GM23338 (cell line): ENCODE results near the gene STOX2. TPM values are rescaled to one million over a fixed set of nuclear protein-coding genes. Genes with fewer than 3 reads are reported as not detected.

ENCODE experiments used
- ATAC-seq: fragments of 200-7000 bp; cut with Tn5 transposase; 3 replicates; pipeline ENCODE4 v1.9.1; 2020
- DNase-seq: peaks from one replicate; pipeline ENCODE4 v3.0.0-alpha.2; 2015; ENCODE audit warnings: low spot score
- H2AFZ ChIP-seq: fragments of 200-600 bp; sonication (generic); 2 replicates; pipeline ENCODE4 v1.8.0; 2016; ENCODE audit warnings: antibody characterized with exemption, mild to moderate bottlenecking, moderate library complexity
- H3F3A ChIP-seq: fragments of 200-600 bp; sonication (generic); replicated peaks from 2 replicates; pipeline ENCODE4 v1.8.0; 2017; ENCODE audit warnings: antibody characterized with exemption, mixed run types, low read depth
- H3K27ac ChIP-seq: fragments of 200-600 bp; sonication (generic); 2 replicates; pipeline ENCODE4 v1.6.1; 2016; ENCODE audit warnings: low read depth
- H3K27me3 ChIP-seq: fragments of 200-600 bp; sonication (generic); 2 replicates; pipeline ENCODE4 v1.8.0; 2016; ENCODE audit warnings: mild to moderate bottlenecking, mixed run types, moderate library complexity; ENCODE audit not compliant: insufficient read depth
- H3K36me3 ChIP-seq: fragments of 200-600 bp; sonication (generic); 2 replicates; pipeline ENCODE4 v1.8.0; 2016; ENCODE audit warnings: mild to moderate bottlenecking; ENCODE audit not compliant: insufficient read depth
- H3K4me1 ChIP-seq: fragments of 200-600 bp; sonication (generic); 2 replicates; pipeline ENCODE4 v1.8.0; 2016; ENCODE audit warnings: mild to moderate bottlenecking, moderate library complexity; ENCODE audit not compliant: insufficient read depth
- H3K4me2 ChIP-seq: fragments of 200-600 bp; sonication (generic); 2 replicates; pipeline ENCODE4 v1.7.1; 2017; ENCODE audit warnings: mixed run types
- H3K4me3 ChIP-seq: fragments of 200-600 bp; sonication (generic); 2 replicates; pipeline ENCODE4 v1.6.1; 2016; ENCODE audit warnings: mixed run types
- H3K79me2 ChIP-seq: fragments of 200-600 bp; sonication (generic); replicated peaks from 2 replicates; pipeline ENCODE4 v1.8.0; 2017; ENCODE audit warnings: mild to moderate bottlenecking; ENCODE audit not compliant: insufficient read depth
- H3K9me2 ChIP-seq: fragments of 200-600 bp; sonication (generic); 2 replicates; pipeline ENCODE4 v1.8.0; 2017; ENCODE audit not compliant: insufficient read depth
- H4K20me1 ChIP-seq: fragments of 200-600 bp; sonication (generic); replicated peaks from 2 replicates; pipeline ENCODE4 v1.8.0; 2017; ENCODE audit warnings: mild to moderate bottlenecking; ENCODE audit not compliant: insufficient read depth
- H3K27ac Mint-ChIP-seq: 2 replicates; pipeline ENCODE4 v1.8.0; 2020; ENCODE audit warnings: inconsistent platforms, mild to moderate bottlenecking, moderate library complexity, mixed read lengths
- H3K27me3 Mint-ChIP-seq: 3 replicates; pipeline ENCODE4 v1.8.0; 2022; ENCODE audit warnings: low read depth, mild to moderate bottlenecking, moderate library complexity, mixed read lengths, inconsistent platforms; ENCODE audit not compliant: insufficient read depth, poor library complexity
- H3K36me3 Mint-ChIP-seq: 3 replicates; pipeline ENCODE4 v1.8.0; 2021; ENCODE audit warnings: low read depth, mild to moderate bottlenecking, inconsistent platforms, moderate library complexity, mixed read lengths
- H3K4me1 Mint-ChIP-seq: 3 replicates; pipeline ENCODE4 v1.8.0; 2020; ENCODE audit warnings: mild to moderate bottlenecking, inconsistent platforms, mixed read lengths
- H3K4me3 Mint-ChIP-seq: 3 replicates; pipeline ENCODE4 v1.8.0; 2021; ENCODE audit warnings: moderate library complexity, mild to moderate bottlenecking, inconsistent platforms, mixed read lengths
- H3K9me3 Mint-ChIP-seq: 3 replicates; pipeline ENCODE4 v1.8.0; 2020; ENCODE audit warnings: moderate library complexity, mild to moderate bottlenecking, inconsistent platforms, mixed read lengths
- CREB1 ChIP-seq: fragments of 250-450 bp; sonication (Bioruptor Pico); IDR thresholded peaks from 2 replicates; pipeline ENCODE4 v1.5.0; 2020; ENCODE audit warnings: low read depth, mild to moderate bottlenecking, moderate library complexity
- CTCF ChIP-seq, 2 experiments: fragments of 200-600 bp in 1 of 2; sonication (generic) in 1 of 2; conservative IDR thresholded peaks; 2 replicates each; pipeline versions ENCODE4 v1.5.1 to v1.6.1; 2016 to 2017; ENCODE audit warnings: antibody characterized with exemption in 2 of 2, low read depth in 2 of 2, mild to moderate bottlenecking in 2 of 2, moderate library complexity in 1 of 2
- ETS1 ChIP-seq: IDR thresholded peaks from 2 replicates; pipeline ENCODE4 v1.6.1; 2016; ENCODE audit warnings: antibody characterized with exemption
- EZH2 ChIP-seq: fragments of 200-600 bp; sonication (generic); IDR thresholded peaks from one replicate; pipeline ENCODE4 v1.8.0; 2017; ENCODE audit warnings: antibody characterized with exemption, mild to moderate bottlenecking, low read depth; ENCODE audit not compliant: unreplicated experiment
- EZH2phosphoT487 ChIP-seq: fragments of 200-600 bp; sonication (generic); IDR thresholded peaks from one replicate; pipeline ENCODE4 v1.8.1; 2018; ENCODE audit warnings: antibody characterized with exemption; ENCODE audit not compliant: unreplicated experiment
- JUNB ChIP-seq: IDR thresholded peaks from one replicate; pipeline ENCODE4 v1.6.1; 2016; ENCODE audit warnings: antibody characterized with exemption; ENCODE audit not compliant: unreplicated experiment
- NANOG ChIP-seq: IDR thresholded peaks from 2 replicates; pipeline ENCODE4 v1.6.1; 2016; ENCODE audit warnings: antibody characterized with exemption, borderline replicate concordance
- POLR2AphosphoS5 ChIP-seq: IDR thresholded peaks from 2 replicates; pipeline ENCODE4 v1.6.1; 2016; ENCODE audit warnings: antibody characterized with exemption, low read depth
- REST ChIP-seq: IDR thresholded peaks from one replicate; pipeline ENCODE4 v1.6.1; 2018; ENCODE audit warnings: antibody characterized with exemption; ENCODE audit not compliant: unreplicated experiment
- STAT1 ChIP-seq: IDR thresholded peaks from one replicate; pipeline ENCODE4 v1.6.1; 2016; ENCODE audit warnings: antibody characterized with exemption; ENCODE audit not compliant: unreplicated experiment
- ZNF114 ChIP-seq: fragments of 250-450 bp; sonication (Bioruptor Pico); IDR thresholded peaks from 2 replicates; pipeline ENCODE4 v1.5.0; 2020; ENCODE audit warnings: mild to moderate bottlenecking, moderate library complexity
- ZNF331 ChIP-seq: fragments of 250-450 bp; sonication (Bioruptor Pico); IDR thresholded peaks from 2 replicates; pipeline ENCODE4 v1.5.0; 2020; ENCODE audit warnings: low read depth, mild to moderate bottlenecking, moderate library complexity
- ZNF462 ChIP-seq: fragments of 250-450 bp; sonication (Bioruptor Pico); IDR thresholded peaks from 2 replicates; pipeline ENCODE4 v1.5.0; 2020; ENCODE audit warnings: mild to moderate bottlenecking, moderate library complexity
- polyA plus RNA-seq: library from polyadenylated mRNA; unstranded; fragments of >200 nt; fragmentation: Nextera tagmentation; extraction: Ambion mirVana; gene quantifications from 2 replicates; pipeline ENCODE4 v1.2.1, GENCODE V29; 2016
- total RNA-seq: library from RNA; depleted of rRNA; stranded (reverse); fragments of >200 nt; shearing (Covaris generic); gene quantifications from 2 replicates; pipeline ENCODE4 v1.2.3, GENCODE V29; 2014

The STOX2 gene
- total and polyA plus RNA-seq, 2 experiments from 2014 or later: 19.8 to 20.6 TPM

- no peak overlapping the region for H3K27ac Mint-ChIP-seq
- no peak overlapping the region for H2AFZ ChIP-seq
- H3K9me3 Mint-ChIP-seq: no peaks in the 10 kb centered on the region
- no peaks in the 10 kb centered on the region for H3F3A ChIP-seq
- no peaks in the 10 kb centered on the region for H3K36me3 Mint-ChIP-seq
- H3K79me2 ChIP-seq: no peaks in the 10 kb centered on the region
- peaks cover 8% of the 10 kb centered on the region for H3K27me3 Mint-ChIP-seq
- no peak overlapping the region for H3K4me2 ChIP-seq
- H3K4me1 ChIP-seq: no peaks in the 10 kb centered on the region
- H3K4me1 Mint-ChIP-seq: peaks cover 22% of the 10 kb centered on the region
- ATAC-seq: no peak
- no peaks in the 10 kb centered on the region for H3K36me3 ChIP-seq
- 0 out of 2 replicates have a peak, but pooled peaks cover 4% of the 10 kb centered on the region for H3K9me2 ChIP-seq
- no peak overlapping the region for H3K27ac ChIP-seq
- no peaks in the 10 kb centered on the region for H3K27me3 ChIP-seq
- no peak overlapping the region for H3K4me3 ChIP-seq
- no peak for TF ChIP-seq ZNF462 (CRISPR knock-in tag)
- TF ChIP-seq STAT1: no peak
- TF ChIP-seq ZNF331 (CRISPR knock-in tag): no peak
- TF ChIP-seq EZH2phosphoT487: no peak
- TF ChIP-seq JUNB: no peak
- no peak for TF ChIP-seq EZH2
- TF ChIP-seq ETS1: no peak
- TF ChIP-seq ZNF114 (CRISPR knock-in tag): no peak
- no peak for TF ChIP-seq POLR2AphosphoS5
- no peak for TF ChIP-seq NANOG
- TF ChIP-seq CREB1 (CRISPR knock-in tag): no peak
- no peak for TF ChIP-seq CTCF (conservative IDR thresholded peaks at IDR 0.05; ENCODE audit: low read depth in 2 of 2)
- no peak for TF ChIP-seq REST
- H3K4me3 Mint-ChIP-seq: no peak overlapping the region
- H4K20me1 ChIP-seq: no peaks in the 10 kb centered on the region
- no peak for DNase-seq
Observed at GRCh38 chr4:183860119-183860518, 45.0 kb upstream of the STOX2 start.
